ENCODE results near the gene NAALADL2. TPM values are rescaled to one million over a fixed set of nuclear protein-coding genes. Genes with fewer than 3 reads are reported as not detected.

NAALADL2 gene
- total RNA-seq, 1 donor from 2014 or later = 2.9 TPM

- H3K27me3 ChIP-seq (ENCODE audit: control insufficient read depth, insufficient read depth, low read length) = no peaks in the 10 kb centered on the region
- H3K36me3 ChIP-seq (ENCODE audit: control insufficient read depth, insufficient read depth, low read length) = no peaks in the 10 kb centered on the region
- no peak overlapping the region for H3K4me3 ChIP-seq (ENCODE audit: low read depth, low read length)
- DNase-seq (ENCODE audit: low read depth) = no peak
- TF ChIP-seq CTCF (IDR thresholded peaks at IDR 0.05; ENCODE audit: insufficient read depth, low read length, poor library complexity, severe bottlenecking) = no peak
Observed at GRCh38 chr3:175704366-175705055, 845.4 kb downstream of the NAALADL2 start.

DNA sequence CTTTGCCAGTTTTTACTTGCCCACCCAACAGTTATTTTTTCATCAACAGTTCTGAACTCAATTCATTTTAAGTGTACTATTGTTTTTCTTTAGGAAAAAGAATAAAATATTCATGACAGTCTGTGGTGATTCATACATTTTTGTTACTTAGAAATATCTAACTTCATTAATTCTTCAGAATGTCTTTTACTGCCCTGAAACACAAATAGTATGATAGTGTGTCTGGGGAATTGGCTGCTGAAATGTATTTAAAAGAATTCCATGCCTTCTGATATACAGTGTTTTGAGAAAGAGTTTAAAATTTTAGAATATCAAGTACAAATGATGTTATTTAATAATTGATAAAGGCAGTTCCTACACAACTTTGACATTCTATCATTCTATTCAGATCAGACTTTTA is 854.1 kb downstream of the NAALADL2 start:
- DNase-seq (ENCODE audit: low read depth) = no peak

DNA sequence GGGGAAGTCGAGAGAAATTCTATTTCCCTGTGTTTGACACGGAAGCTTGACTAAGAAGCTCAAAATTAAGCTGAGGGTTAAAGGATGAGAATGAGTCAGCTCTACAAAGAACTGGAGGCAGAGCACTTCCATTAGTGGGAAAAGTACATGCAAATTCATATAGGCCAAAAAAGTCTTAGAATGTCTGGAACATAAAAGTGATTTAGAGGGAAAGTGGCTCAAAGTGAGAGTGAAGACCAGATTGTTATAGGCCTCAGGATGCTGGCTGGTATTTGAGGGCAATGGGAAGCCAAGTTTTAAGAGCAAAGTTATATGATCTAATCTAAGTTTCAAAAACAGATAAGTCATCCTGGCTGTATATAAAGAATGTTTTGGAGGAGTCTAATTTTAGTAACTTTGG is 857.3 kb downstream of the NAALADL2 start:
- no peaks in the 10 kb centered on the region for H3K36me3 ChIP-seq (ENCODE audit: control insufficient read depth, insufficient read depth, low read length)
- H3K4me3 ChIP-seq (ENCODE audit: low read depth, low read length) = no peak overlapping the region
- no peak for TF ChIP-seq CTCF (IDR thresholded peaks at IDR 0.05; ENCODE audit: insufficient read depth, low read length, poor library complexity, severe bottlenecking)
- H3K27me3 ChIP-seq (ENCODE audit: control insufficient read depth, insufficient read depth, low read length) = no peaks in the 10 kb centered on the region
- DNase-seq (ENCODE audit: low read depth) = no peak

More for the DNA sequence above, 854.1 kb downstream of the NAALADL2 start:
- no peak for TF ChIP-seq CTCF (IDR thresholded peaks at IDR 0.05; ENCODE audit: insufficient read depth, low read length, poor library complexity, severe bottlenecking)
- Histone ChIP-seq H3K4me3 (ENCODE audit: low read depth, low read length) (no peak overlapping the region), H3K27me3 (ENCODE audit: control insufficient read depth, insufficient read depth, low read length) (no peaks in the 10 kb centered on the region), H3K36me3 (ENCODE audit: control insufficient read depth, insufficient read depth, low read length) (no peaks in the 10 kb centered on the region)

- no peak overlapping the region for H3K4me3 ChIP-seq (ENCODE audit: low read depth, low read length)
- no peaks in the 10 kb centered on the region for H3K27me3 ChIP-seq (ENCODE audit: control insufficient read depth, insufficient read depth, low read length)
- no peaks in the 10 kb centered on the region for H3K36me3 ChIP-seq (ENCODE audit: control insufficient read depth, insufficient read depth, low read length)
- DNase-seq (ENCODE audit: low read depth) = no peak
- TF ChIP-seq CTCF (IDR thresholded peaks at IDR 0.05; ENCODE audit: insufficient read depth, low read length, poor library complexity, severe bottlenecking) = no peak
Observed at GRCh38 chr3:175726228-175726627, 867.1 kb downstream of the NAALADL2 start.

DNA sequence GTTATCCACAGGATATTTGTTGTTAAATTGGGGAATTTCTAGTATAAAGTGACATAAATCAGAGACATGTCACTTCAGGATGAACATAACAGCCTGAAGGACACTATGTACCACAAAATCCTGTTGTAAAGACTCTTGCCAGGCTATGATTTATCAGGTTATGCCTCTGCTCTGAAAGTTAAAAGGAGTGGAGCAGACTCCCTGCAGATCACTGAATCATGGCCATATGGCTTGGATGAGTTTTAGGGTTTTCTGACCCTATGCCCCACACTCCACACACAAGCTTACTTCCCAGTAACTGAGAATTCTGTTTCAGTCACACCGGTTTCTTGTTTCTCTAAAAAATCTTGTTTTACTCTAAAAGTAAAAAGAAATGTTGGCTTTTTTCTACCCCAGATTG is 869.4 kb downstream of the NAALADL2 start:
- no peaks in the 10 kb centered on the region for H3K36me3 ChIP-seq (ENCODE audit: control insufficient read depth, insufficient read depth, low read length)
- H3K4me3 ChIP-seq (ENCODE audit: low read depth, low read length) = no peak overlapping the region
- no peaks in the 10 kb centered on the region for H3K27me3 ChIP-seq (ENCODE audit: control insufficient read depth, insufficient read depth, low read length)
- TF ChIP-seq CTCF (IDR thresholded peaks at IDR 0.05; ENCODE audit: insufficient read depth, low read length, poor library complexity, severe bottlenecking) = no peak
- DNase-seq (ENCODE audit: low read depth) = no peak

GRCh38 chr3:175729466-175729865 is 870.3 kb downstream of the NAALADL2 start:
- H3K36me3 ChIP-seq (ENCODE audit: control insufficient read depth, insufficient read depth, low read length) = no peaks in the 10 kb centered on the region
- TF ChIP-seq CTCF (IDR thresholded peaks at IDR 0.05; ENCODE audit: insufficient read depth, low read length, poor library complexity, severe bottlenecking) = no peak
- H3K4me3 ChIP-seq (ENCODE audit: low read depth, low read length) = no peak overlapping the region
- no peak for DNase-seq (ENCODE audit: low read depth)
- H3K27me3 ChIP-seq (ENCODE audit: control insufficient read depth, insufficient read depth, low read length) = no peaks in the 10 kb centered on the region

Data from kidney epithelial cell (primary cell).